Erythroblast (primary cell): Measurements from ENCODE around the gene WDR48.
"Not testable (repeated sequence)": the region's sequence is repeated elsewhere in the genome, so short reads cannot be mapped to it uniquely, and the experiment has no call there.

ENCODE experiments used
- DNase-seq, 2 experiments: peaks; one replicate each; lab custom pipeline; 2025; lab: John Stamatoyannopoulos, UW
- GATA1 ChIP-seq: IDR thresholded peaks from 2 replicates; pipeline ENCODE4 v1.6.1; 2011; ENCODE audit warnings: low read depth, mild to moderate bottlenecking, control low read depth, low read length, moderate library complexity
- POLR2A ChIP-seq: IDR thresholded peaks from 2 replicates; pipeline ENCODE4 v1.6.1; 2011; ENCODE audit warnings: mild to moderate bottlenecking, low read length

The WDR48 gene

DNA sequence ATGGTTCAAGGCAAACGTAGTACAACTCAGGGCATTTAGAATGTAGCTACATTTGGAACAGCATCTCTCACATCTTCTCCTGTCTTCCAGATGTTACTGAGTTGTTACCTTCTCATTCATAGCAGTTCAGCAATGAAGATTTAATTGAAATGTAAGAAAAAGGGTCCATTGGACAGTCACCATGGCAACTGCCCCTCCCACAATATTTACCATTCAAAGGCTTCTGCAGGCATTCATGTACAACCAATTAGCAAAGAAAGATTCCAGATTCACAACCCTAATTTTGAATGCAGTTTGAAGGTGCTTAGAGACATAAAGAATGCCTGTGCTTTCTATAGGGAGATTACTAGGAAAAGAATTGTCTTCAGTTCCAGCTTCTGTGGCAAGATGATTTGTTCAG is 22.3 kb upstream of the WDR48 start:
- TF ChIP-seq POLR2A = no peak
- TF ChIP-seq GATA1 = no peak
- no peak for DNase-seq

DNA sequence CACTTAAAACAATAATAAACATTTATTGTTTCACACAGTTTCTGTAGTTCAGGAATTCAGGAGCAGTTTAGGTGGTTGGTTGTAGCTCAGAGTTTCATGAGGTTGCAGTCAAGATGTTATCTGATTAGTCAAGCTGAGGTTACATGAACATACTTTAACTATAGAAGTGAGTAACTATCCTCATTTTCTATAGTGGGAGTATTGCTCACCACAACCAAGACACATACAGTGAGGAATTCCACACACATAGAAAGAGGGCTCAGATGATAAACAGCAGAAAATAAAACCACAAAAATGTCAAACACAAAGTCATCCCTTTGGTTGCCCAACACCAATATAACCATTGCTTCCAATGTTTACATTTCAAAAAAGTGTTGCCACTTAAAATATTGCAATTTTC is 13.7 kb upstream of the WDR48 start:
- no peak for DNase-seq
- TF ChIP-seq POLR2A (no peak), GATA1 (no peak)

DNA sequence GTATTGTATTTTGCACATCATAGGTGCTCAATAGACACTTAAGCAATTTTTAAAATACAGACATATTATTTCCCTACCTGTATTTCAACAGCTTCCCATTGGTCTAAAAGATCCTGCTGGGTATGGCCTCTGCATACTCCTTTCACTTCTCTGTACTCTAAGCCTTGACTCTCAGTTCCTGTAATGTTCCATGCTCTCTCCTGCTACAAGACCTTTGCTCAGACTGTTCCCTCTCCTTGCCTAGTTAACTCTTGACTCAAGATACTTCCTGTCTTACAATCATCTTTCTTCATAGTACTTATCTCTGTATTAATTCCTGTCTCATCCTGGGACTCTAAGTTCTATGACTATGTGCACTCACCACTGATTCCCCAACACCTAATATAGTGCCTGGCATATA is 1.8 kb upstream of the WDR48 start:
- no peak for DNase-seq
- no peak for TF ChIP-seq POLR2A
- no peak for TF ChIP-seq GATA1

DNA sequence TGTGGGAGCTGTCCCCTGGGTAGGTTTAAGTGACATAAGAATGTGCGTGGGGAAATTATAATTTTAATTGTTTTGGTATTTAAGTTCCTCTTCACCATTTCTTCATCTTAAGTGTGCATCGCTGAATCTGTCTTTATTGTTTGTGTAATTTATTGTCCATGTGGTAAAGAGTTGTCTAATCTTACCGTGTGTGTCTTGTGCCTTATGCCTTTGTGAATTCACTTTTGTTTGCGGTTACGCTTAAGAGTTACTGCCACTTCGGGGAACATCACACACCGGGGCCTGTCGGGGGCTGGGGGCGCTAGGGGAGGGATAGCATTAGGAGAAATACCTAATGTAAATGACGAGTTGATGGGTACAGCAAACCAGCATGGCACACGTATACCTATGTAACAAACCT is 767 bp downstream of the WDR48 start:
- TF ChIP-seq GATA1 (no peak), POLR2A (no peak)
- peak in 1 of 2 experiments; percentile 51 for DNase-seq

GRCh38 chr3:39053696-39054095 is 1.9 kb downstream of the WDR48 start:
- no peak for DNase-seq
- TF ChIP-seq POLR2A (no peak), GATA1 (no peak)

GRCh38 chr3:39056151-39056550 is 4.3 kb downstream of the WDR48 start:
- TF ChIP-seq POLR2A (no peak), GATA1 (no peak)
- DNase-seq = no peak

- DNase-seq = not testable (repeated sequence)
Observed at GRCh38 chr3:39061228-39061627, 9.4 kb downstream of the WDR48 start.

DNA sequence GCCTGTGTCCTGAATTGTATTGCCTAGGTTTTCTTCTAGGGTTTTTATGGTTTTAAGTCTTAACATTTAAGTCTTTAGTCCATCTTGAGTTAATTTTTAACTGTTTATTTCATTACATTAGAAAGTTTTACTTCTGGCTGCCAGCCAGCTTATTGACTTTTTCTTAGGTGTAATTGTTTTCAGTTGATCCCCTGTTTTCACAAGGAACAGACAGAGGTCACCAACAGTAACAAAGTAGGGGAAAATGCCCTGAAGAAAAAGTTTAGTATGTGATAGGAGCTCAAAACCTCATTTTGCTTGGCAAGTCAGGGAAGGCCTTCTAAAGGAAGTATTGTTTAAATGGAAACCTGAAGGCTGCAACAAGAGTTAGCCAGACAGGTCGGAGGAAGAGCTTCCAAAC is 10.4 kb downstream of the WDR48 start:
- TF ChIP-seq POLR2A = no peak
- no peak for TF ChIP-seq GATA1
- no peak for DNase-seq

- TF ChIP-seq GATA1 (no peak), POLR2A (no peak)
- no peak for DNase-seq
Observed at GRCh38 chr3:39063143-39063542, 11.3 kb downstream of the WDR48 start.

GRCh38 chr3:39064646-39065045 is 12.8 kb downstream of the WDR48 start:
- TF ChIP-seq GATA1 = no peak
- no peak for TF ChIP-seq POLR2A

GRCh38 chr3:39065197-39065596 is 13.4 kb downstream of the WDR48 start:
- TF ChIP-seq POLR2A = no peak
- TF ChIP-seq GATA1 = no peak
- DNase-seq = peak; percentile 67 to 72

More at GRCh38 chr3:39064646-39065045, 12.8 kb downstream of the WDR48 start:
- DNase-seq = no peak

DNA sequence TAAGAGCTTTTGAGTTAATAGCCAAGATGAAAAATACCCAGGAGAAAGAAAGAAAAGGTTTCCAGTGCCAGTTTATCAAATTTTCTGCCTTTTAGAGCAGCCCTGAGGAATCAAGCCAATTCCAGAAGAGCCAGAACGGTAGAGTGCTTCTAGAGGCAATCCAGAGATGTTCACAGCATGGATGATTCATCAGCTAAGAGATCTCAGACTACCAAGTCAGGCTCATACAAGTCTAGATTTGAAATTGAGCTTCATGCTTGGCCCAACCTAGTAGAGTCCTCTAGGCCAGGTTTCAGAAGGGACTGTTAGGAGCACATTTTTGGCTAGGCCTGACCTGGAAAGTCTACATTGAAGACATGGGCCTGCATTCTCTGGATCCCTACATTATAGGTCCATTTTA is 15.5 kb downstream of the WDR48 start:
- no peak for DNase-seq
- TF ChIP-seq GATA1 = no peak
- no peak for TF ChIP-seq POLR2A

- DNase-seq = no peak
- no peak for TF ChIP-seq GATA1
- no peak for TF ChIP-seq POLR2A
Observed at GRCh38 chr3:39068556-39068955, 16.7 kb downstream of the WDR48 start.

DNA sequence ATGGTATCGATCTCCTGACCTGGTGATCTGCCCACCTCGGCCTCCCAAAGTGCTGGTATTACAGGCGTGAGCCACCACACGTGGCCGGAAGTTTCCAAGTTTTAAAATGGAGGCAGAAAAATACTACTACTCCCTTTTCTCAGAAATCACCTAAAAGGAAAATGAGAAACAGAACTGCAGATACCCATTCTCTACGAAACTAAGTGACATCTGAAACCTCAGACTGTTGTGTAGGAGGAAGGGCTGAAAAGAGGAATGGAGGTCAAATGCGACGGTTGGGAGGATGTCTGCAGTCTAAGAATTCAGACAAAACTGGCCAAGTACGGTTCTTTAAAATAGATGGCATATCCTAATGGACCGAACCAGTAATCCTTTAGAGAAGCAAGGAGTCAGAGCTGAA is 24.1 kb downstream of the WDR48 start:
- no peak for DNase-seq
- no peak for TF ChIP-seq GATA1
- TF ChIP-seq POLR2A = no peak

- no peak for TF ChIP-seq POLR2A
- TF ChIP-seq GATA1 = no peak
- DNase-seq = no peak
Observed at GRCh38 chr3:39079530-39079929, 27.7 kb downstream of the WDR48 start.

DNA sequence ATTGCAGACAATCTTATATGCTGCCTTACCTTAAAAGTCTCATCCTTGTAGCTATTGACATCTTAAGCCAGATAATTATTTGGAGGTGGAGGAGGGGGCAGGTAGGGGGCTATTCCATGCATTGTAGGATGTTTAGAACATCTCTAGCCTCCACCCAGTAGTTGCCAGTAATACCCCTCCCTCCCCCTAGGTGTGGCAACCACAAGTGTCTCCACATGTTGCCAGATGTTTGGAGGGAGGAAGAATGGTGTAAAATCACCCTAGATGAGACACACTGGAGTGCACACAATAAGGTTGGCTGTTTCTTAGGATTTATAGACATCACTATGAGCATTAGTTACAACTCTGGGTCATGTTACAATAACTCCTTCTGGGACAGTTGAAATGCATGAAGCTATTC is 28.2 kb downstream of the WDR48 start:
- no peak for DNase-seq
- TF ChIP-seq GATA1 = no peak
- no peak for TF ChIP-seq POLR2A

DNA sequence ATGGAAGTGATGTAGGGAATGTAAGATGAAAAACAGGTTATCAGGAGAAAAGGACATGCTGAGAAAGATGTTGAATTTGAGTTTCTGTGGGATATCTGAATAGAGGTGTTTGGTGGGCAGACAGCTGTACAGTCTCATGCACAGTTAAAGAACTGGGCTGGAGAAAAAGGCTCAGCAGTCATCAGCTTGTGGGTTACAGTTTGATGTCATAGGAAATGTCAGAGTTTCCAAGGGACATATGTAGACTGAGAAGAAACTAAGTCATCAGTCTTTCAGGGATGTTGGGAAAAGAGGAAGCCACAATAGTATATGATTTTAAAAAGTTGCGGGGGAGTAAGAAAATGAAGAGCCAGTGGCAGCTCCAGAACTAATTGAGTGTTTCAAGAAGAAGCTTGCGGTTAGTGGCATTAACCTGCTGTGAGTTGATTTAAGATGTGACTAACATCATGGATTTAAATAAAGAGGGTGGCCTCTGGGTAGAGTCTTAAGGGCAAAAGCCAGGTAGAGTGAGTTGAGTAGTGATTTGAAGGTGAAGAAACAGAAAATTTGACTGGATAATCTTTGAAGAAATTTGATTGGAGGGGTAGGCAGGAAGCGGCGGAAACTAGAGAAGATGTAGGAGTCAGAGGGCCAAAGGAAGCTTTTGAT is 31.0 kb downstream of the WDR48 start:
- TF ChIP-seq POLR2A (no peak), GATA1 (no peak)
- no peak for DNase-seq
